ENCODE measurements around the gene ERP27.

The ERP27 gene

DNA sequence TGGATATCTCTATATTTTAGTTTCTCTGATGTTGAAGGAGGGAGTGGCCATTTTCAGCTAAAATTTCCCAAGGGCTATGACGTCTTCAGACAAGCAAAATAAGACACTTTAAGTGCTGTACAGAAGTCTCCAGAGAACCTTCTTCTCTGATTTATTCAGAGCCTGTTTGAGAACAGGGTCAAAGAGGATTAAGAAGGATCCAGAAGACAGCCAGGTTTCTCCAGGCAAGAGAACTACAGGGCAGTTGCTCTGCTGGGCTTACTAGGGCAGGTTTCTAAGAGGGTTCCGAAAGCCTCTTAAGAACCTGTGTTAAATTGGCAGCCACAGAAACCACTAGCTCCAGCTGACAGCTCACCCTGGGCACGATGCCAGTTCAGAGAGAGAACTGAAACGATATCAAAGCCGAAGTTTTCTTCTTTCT, 53.9 kb downstream of the ERP27 start:
- ChIA-PET CTCF (interaction anchor here (0.9 to 1.8 kb wide), 5 partner anchors 9 to 111 kb away, joined by 3 to 6 read pairs (median 4); no protein-coding TSS in a partner anchor), POLR2A (no interaction called here)

GRCh38 chr12:14883686-14884085, 54.7 kb downstream of the ERP27 start:
- 96% methylated on average over 9 of the region's 10 CpGs for WGBS (ENCODE audit: insufficient coverage)
- POLR2A ChIA-PET: interaction anchor here (0.6 kb wide), 1 partner anchor 99 kb away, joined by 3 read pairs; no protein-coding TSS in a partner anchor
- DNase-seq: no peak
- Histone ChIP-seq H3K27me3 (replicated peaks in 2 of 5; ENCODE audit: control insufficient read depth in 4 of 5, insufficient read depth in 5 of 5, low read length in 4 of 5) (peaks cover 0 to 6% (median 4%) of the 10 kb centered on the region in 5 experiments), H3K9me3 (ENCODE audit: control extremely low read depth in 1 of 5, control insufficient read depth in 4 of 5, insufficient read depth in 2 of 5, low read depth in 1 of 5, low read length in 4 of 5) (no peaks in the 10 kb centered on the region), H3K4me1 (ENCODE audit: control extremely low read depth in 1 of 4, control insufficient read depth in 4 of 4, insufficient read depth in 4 of 4, low read length in 3 of 4) (peaks cover 4 to 31% (median 27%) of the 10 kb centered on the region in 4 experiments), H3K4me3 (ENCODE audit: control insufficient read depth in 1 of 7, extremely low read depth in 1 of 7, insufficient read depth in 4 of 7, low read depth in 2 of 7, low read length in 6 of 7) (no peak overlapping the region), H3K27ac (ENCODE audit: insufficient read depth in 1 of 2, low read depth in 1 of 2, low read length in 2 of 2, poor library complexity in 1 of 2, severe bottlenecking in 2 of 2) (no peak overlapping the region), H3K36me3 (ENCODE audit: control insufficient read depth in 4 of 4, insufficient read depth in 4 of 4, low read length in 3 of 4) (no peaks in the 10 kb centered on the region)
- CTCF ChIA-PET: interaction anchor here (1.2 to 1.8 kb wide), 2 partner anchors 35 to 38 kb away, joined by 4 to 6 read pairs; no protein-coding TSS in a partner anchor

More for the DNA sequence above, 53.9 kb downstream of the ERP27 start:
- H3K36me3 ChIP-seq (ENCODE audit: control insufficient read depth in 4 of 4, insufficient read depth in 4 of 4, low read length in 3 of 4): no peaks in the 10 kb centered on the region
- peak overlapping the region in 3 of 7 experiments; percentile 12 to 54 (median 40) for H3K4me3 ChIP-seq (ENCODE audit: control insufficient read depth in 1 of 7, extremely low read depth in 1 of 7, insufficient read depth in 4 of 7, low read depth in 2 of 7, low read length in 6 of 7)
- H3K9me3 ChIP-seq (ENCODE audit: control extremely low read depth in 1 of 5, control insufficient read depth in 4 of 5, insufficient read depth in 2 of 5, low read depth in 1 of 5, low read length in 4 of 5): no peaks in the 10 kb centered on the region
- peak; percentile 91 to 97 (median 97) for DNase-seq
- 0% methylated on average over 2 of the region's 5 CpGs for WGBS (ENCODE audit: insufficient coverage)
- H3K4me1 ChIP-seq (ENCODE audit: control extremely low read depth in 1 of 4, control insufficient read depth in 4 of 4, insufficient read depth in 4 of 4, low read length in 3 of 4): peaks cover 4 to 31% (median 27%) of the 10 kb centered on the region in 4 experiments
- H3K27ac ChIP-seq (ENCODE audit: insufficient read depth in 1 of 2, low read depth in 1 of 2, low read length in 2 of 2, poor library complexity in 1 of 2, severe bottlenecking in 2 of 2): no peak overlapping the region
- H3K27me3 ChIP-seq (replicated peaks in 2 of 5; ENCODE audit: control insufficient read depth in 4 of 5, insufficient read depth in 5 of 5, low read length in 4 of 5): peaks cover 0 to 6% (median 4%) of the 10 kb centered on the region in 5 experiments

DNA sequence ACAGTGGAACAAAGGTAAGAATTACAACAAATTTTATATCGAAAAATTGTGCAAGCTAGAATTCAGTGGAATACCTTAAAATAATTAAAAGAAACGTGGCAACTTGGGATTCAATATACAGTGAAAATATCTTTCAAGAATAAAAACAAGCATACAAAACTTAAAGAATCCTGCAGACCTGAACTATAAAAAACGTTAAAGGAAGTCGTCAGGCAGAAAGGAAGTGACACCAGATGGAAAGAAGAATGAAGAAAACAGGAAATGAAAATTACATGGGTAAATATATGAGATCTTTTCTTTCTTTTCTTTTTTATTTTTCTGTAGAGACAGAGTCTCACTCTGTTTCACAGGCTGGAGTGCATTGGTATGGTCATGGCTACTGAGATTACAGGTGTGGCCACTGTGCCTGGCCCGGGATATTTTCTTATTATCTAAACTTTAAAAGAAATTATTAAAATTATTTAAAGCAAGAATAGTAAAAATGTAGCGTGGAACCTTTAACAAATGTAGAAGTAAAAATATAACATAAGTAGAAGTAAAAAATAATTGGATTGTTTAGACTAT, 57.4 kb downstream of the ERP27 start:
- WGBS (ENCODE audit: insufficient coverage): no CpG with 5 or more reads among the region's 6 CpGs
- POLR2A ChIA-PET: no interaction called here
- no peaks in the 10 kb centered on the region for H3K36me3 ChIP-seq (ENCODE audit: control insufficient read depth in 4 of 4, insufficient read depth in 4 of 4, low read length in 3 of 4)

DNA sequence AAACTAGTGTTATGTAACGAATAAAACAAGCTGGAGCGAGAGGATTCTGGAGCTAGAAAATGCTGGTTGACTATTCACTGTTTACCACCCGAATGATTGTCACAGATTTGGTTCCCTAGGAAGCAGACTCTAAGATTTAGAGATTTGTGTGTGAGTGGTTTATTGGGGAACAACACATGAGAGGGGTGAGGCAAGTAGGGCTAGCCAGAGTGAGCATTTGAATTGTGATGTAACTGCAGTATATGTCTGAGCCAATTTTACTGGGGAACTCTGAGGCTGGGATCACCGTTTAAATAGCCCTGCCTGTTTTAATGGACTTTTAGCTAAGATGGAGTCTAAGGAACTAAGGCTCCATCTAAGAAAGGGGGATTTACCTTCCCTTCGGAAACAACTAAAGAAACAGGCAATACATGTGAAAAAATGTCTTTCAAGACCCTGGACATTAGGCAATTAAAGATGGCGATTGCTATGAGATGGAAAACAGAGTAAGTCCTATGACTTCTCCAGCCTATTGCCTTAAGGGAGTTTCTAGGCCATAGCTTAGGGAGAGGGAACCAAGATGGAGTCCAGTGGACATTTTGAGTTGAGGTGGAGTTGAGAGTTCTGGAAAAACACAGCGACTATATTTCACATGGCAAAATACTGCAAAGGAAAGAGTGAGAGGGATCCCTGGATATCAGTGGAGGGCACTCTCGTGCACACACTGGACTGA, 59.0 kb downstream of the ERP27 start:
- Histone ChIP-seq H3K36me3 (ENCODE audit: control insufficient read depth in 4 of 4, insufficient read depth in 4 of 4, low read length in 3 of 4) (no peaks in the 10 kb centered on the region), H3K4me3 (ENCODE audit: control insufficient read depth in 1 of 7, extremely low read depth in 1 of 7, insufficient read depth in 4 of 7, low read depth in 2 of 7, low read length in 6 of 7) (no peak overlapping the region), H3K27ac (ENCODE audit: insufficient read depth in 1 of 2, low read depth in 1 of 2, low read length in 2 of 2, poor library complexity in 1 of 2, severe bottlenecking in 2 of 2) (no peak overlapping the region), H3K4me1 (ENCODE audit: control extremely low read depth in 1 of 4, control insufficient read depth in 4 of 4, insufficient read depth in 4 of 4, low read length in 3 of 4) (peaks cover 2 to 12% (median 5%) of the 10 kb centered on the region in 4 experiments), H3K27me3 (replicated peaks in 2 of 5; ENCODE audit: control insufficient read depth in 4 of 5, insufficient read depth in 5 of 5, low read length in 4 of 5) (peaks cover 0 to 6% (median 0%) of the 10 kb centered on the region in 5 experiments), H3K9me3 (ENCODE audit: control extremely low read depth in 1 of 5, control insufficient read depth in 4 of 5, insufficient read depth in 2 of 5, low read depth in 1 of 5, low read length in 4 of 5) (no peaks in the 10 kb centered on the region)
- 97% methylated on average over 8 of the region's 8 CpGs for WGBS (ENCODE audit: insufficient coverage)
- CTCF ChIA-PET: interaction anchor here (1.0 kb wide), 1 partner anchor 160 kb away, joined by 3 read pairs; no protein-coding TSS in a partner anchor
- DNase-seq: no peak
- POLR2A ChIA-PET: interaction anchor here (0.5 kb wide), 1 partner anchor 266 kb away, joined by 3 read pairs; no protein-coding TSS in a partner anchor

More for the DNA sequence above, 57.4 kb downstream of the ERP27 start:
- CTCF ChIA-PET: interaction anchor here (1.0 kb wide), 1 partner anchor 33 kb away, joined by 3 read pairs; no protein-coding TSS in a partner anchor
- Histone ChIP-seq H3K27me3 (replicated peaks in 2 of 5; ENCODE audit: control insufficient read depth in 4 of 5, insufficient read depth in 5 of 5, low read length in 4 of 5) (peaks cover 0 to 6% (median 0%) of the 10 kb centered on the region in 5 experiments), H3K27ac (ENCODE audit: insufficient read depth in 1 of 2, low read depth in 1 of 2, low read length in 2 of 2, poor library complexity in 1 of 2, severe bottlenecking in 2 of 2) (no peak overlapping the region), H3K4me1 (ENCODE audit: control extremely low read depth in 1 of 4, control insufficient read depth in 4 of 4, insufficient read depth in 4 of 4, low read length in 3 of 4) (peaks cover 4 to 28% (median 17%) of the 10 kb centered on the region in 4 experiments), H3K9me3 (ENCODE audit: control extremely low read depth in 1 of 5, control insufficient read depth in 4 of 5, insufficient read depth in 2 of 5, low read depth in 1 of 5, low read length in 4 of 5) (no peaks in the 10 kb centered on the region), H3K4me3 (ENCODE audit: control insufficient read depth in 1 of 7, extremely low read depth in 1 of 7, insufficient read depth in 4 of 7, low read depth in 2 of 7, low read length in 6 of 7) (peak overlapping the region in 1 of 7 experiments; percentile 1)
- no peak for DNase-seq

DNA sequence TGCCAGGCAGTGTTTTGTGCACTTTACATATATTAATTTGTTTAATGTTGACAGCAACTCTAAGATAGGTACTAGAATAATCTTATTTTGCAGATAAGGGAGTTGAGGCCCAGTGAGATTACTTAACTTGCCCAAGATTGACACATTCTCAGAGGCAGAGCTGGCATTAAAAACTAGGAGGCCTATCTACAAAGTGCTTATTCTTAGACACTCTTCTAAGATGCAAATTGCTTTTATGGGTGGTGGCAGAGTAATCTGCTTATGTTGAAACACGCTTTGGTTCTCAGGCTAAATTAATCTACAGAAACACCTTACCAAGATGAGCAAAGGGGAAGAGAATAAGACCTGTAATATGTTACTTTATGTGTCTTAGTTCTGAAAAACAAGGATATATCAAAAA, 59.8 kb downstream of the ERP27 start:
- POLR2A ChIA-PET: interaction anchor here (0.5 kb wide), 1 partner anchor 267 kb away, joined by 3 read pairs; no protein-coding TSS in a partner anchor

DNA sequence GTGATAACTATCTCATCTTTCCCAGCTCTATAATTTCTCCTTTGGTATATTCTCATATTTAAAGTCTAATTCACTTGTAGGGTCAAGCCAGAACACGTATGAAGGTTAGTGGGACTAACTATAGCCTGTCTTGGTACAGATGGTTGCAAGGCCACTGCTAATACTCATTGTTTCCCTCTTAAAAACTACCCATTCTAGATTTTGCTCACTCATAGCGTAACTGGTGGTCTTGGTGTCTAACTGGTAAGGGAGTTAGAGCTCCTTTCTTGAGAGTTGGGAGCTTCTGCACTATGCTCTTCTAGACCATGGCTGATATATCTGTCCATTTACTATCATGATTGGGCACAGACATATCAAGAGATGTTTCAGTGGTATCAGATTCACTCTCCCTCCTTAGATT, 61.5 kb downstream of the ERP27 start:
- Histone ChIP-seq H3K27me3 (replicated peaks in 2 of 5; ENCODE audit: control insufficient read depth in 4 of 5, insufficient read depth in 5 of 5, low read length in 4 of 5) (no peaks in the 10 kb centered on the region), H3K36me3 (ENCODE audit: control insufficient read depth in 4 of 4, insufficient read depth in 4 of 4, low read length in 3 of 4) (no peaks in the 10 kb centered on the region), H3K4me1 (ENCODE audit: control extremely low read depth in 1 of 4, control insufficient read depth in 4 of 4, insufficient read depth in 4 of 4, low read length in 3 of 4) (peaks cover 0 to 7% (median 3%) of the 10 kb centered on the region in 4 experiments), H3K4me3 (ENCODE audit: control insufficient read depth in 1 of 7, extremely low read depth in 1 of 7, insufficient read depth in 4 of 7, low read depth in 2 of 7, low read length in 6 of 7) (no peak overlapping the region), H3K27ac (ENCODE audit: insufficient read depth in 1 of 2, low read depth in 1 of 2, low read length in 2 of 2, poor library complexity in 1 of 2, severe bottlenecking in 2 of 2) (no peak overlapping the region), H3K9me3 (ENCODE audit: control extremely low read depth in 1 of 5, control insufficient read depth in 4 of 5, insufficient read depth in 2 of 5, low read depth in 1 of 5, low read length in 4 of 5) (no peaks in the 10 kb centered on the region)
- no peak for DNase-seq
- no CpG with 5 or more reads among the region's 2 CpGs for WGBS (ENCODE audit: insufficient coverage)
- ChIA-PET CTCF (no interaction called here), POLR2A (no interaction called here)

More for the DNA sequence above, 59.8 kb downstream of the ERP27 start:
- H3K27me3 ChIP-seq (replicated peaks in 2 of 5; ENCODE audit: control insufficient read depth in 4 of 5, insufficient read depth in 5 of 5, low read length in 4 of 5): peaks cover 0 to 3% (median 0%) of the 10 kb centered on the region in 5 experiments
- no peak overlapping the region for H3K27ac ChIP-seq (ENCODE audit: insufficient read depth in 1 of 2, low read depth in 1 of 2, low read length in 2 of 2, poor library complexity in 1 of 2, severe bottlenecking in 2 of 2)
- no peaks in the 10 kb centered on the region for H3K9me3 ChIP-seq (ENCODE audit: control extremely low read depth in 1 of 5, control insufficient read depth in 4 of 5, insufficient read depth in 2 of 5, low read depth in 1 of 5, low read length in 4 of 5)
- peaks cover 0 to 7% (median 3%) of the 10 kb centered on the region in 4 experiments for H3K4me1 ChIP-seq (ENCODE audit: control extremely low read depth in 1 of 4, control insufficient read depth in 4 of 4, insufficient read depth in 4 of 4, low read length in 3 of 4)
- no peak for DNase-seq
- no peaks in the 10 kb centered on the region for H3K36me3 ChIP-seq (ENCODE audit: control insufficient read depth in 4 of 4, insufficient read depth in 4 of 4, low read length in 3 of 4)
- CTCF ChIA-PET: interaction anchor here (1.0 kb wide), 1 partner anchor 159 kb away, joined by 3 read pairs; no protein-coding TSS in a partner anchor
- H3K4me3 ChIP-seq (ENCODE audit: control insufficient read depth in 1 of 7, extremely low read depth in 1 of 7, insufficient read depth in 4 of 7, low read depth in 2 of 7, low read length in 6 of 7): no peak overlapping the region
- WGBS (ENCODE audit: insufficient coverage): no CpG with 5 or more reads among the region's 1 CpG
